Gastroesophageal sphincter (tissue), 3 donors: Measurements from ENCODE around the gene TNFRSF1A.

ENCODE experiments used
- CTCF ChIP-seq, 4 experiments: fragments of 200-600 bp in 2 of 4; fragments of 450-650 bp in 2 of 4; sonication (generic) in 1 of 4; IDR thresholded peaks; one replicate each; pipeline ENCODE4 v1.5.1; 2017 to 2019; ENCODE audit warnings: antibody characterized with exemption in 4 of 4, mild to moderate bottlenecking in 2 of 4, moderate library complexity in 2 of 4
- EP300 ChIP-seq: sonication (generic); formaldehyde crosslinking; IDR thresholded peaks from one replicate; pipeline ENCODE4 v1.6.1; 2017; ENCODE audit warnings: antibody characterized with exemption, mild to moderate bottlenecking
- POLR2A ChIP-seq, 2 donors: fragments of 450-650 bp; IDR thresholded peaks; one replicate each; pipeline ENCODE4 v1.6.1; 2017; ENCODE audit warnings: antibody characterized with exemption in 2 of 2, mild to moderate bottlenecking in 2 of 2, moderate library complexity in 1 of 2

GRCh38 chr12:6323995-6324711 is 17.7 kb downstream of the TNFRSF1A start:
- no peak for TF ChIP-seq POLR2A (IDR thresholded peaks at IDR 0.05)
- TF ChIP-seq CTCF (IDR thresholded peaks at IDR 0.05) = no peak
- no peak for TF ChIP-seq EP300
